AG09319 (cell line): ENCODE data around the gene CCDC78.

Source experiments
- DNase-seq: peaks from one replicate; pipeline ENCODE4 v3.0.0-alpha.2; 2010; ENCODE audit warnings: low read depth; ENCODE audit errors: extremely low read depth
- CTCF ChIP-seq: IDR thresholded peaks from 2 replicates; pipeline ENCODE4 v1.5.1; 2011; ENCODE audit warnings: low read depth, mild to moderate bottlenecking, inconsistent platforms, low read length, moderate library complexity

The CCDC78 gene

GRCh38 chr16:710500-711075 is 15.7 kb downstream of the CCDC78 start:
- no peak for TF ChIP-seq CTCF
- DNase-seq: no peak

- no peak for TF ChIP-seq CTCF
- no peak for DNase-seq
These were observed 16.4 kb downstream of the CCDC78 start for GRCh38 chr16:709566-710499.

GRCh38 chr16:708959-709358 is 17.3 kb downstream of the CCDC78 start:
- TF ChIP-seq CTCF: no peak
- DNase-seq: no peak

GRCh38 chr16:708019-708418 is 18.2 kb downstream of the CCDC78 start:
- no peak for DNase-seq
- TF ChIP-seq CTCF: no peak

GRCh38 chr16:707062-707538 is 19.1 kb downstream of the CCDC78 start:
- no peak for DNase-seq
- TF ChIP-seq CTCF: no peak

- no peak for TF ChIP-seq CTCF
- DNase-seq: no peak
These were observed 19.8 kb downstream of the CCDC78 start for GRCh38 chr16:706189-707061.
